GM18861 (cell line): Measurements from ENCODE around the gene FOXO3.

Source experiments
- ATAC-seq: cut with Tn5 transposase; IDR thresholded peaks from one replicate; pipeline ENCODE4 v1.9.1; 2021; ENCODE audit not compliant: unreplicated experiment

FOXO3 gene

GRCh38 chr6:108626777-108627176 is 66.1 kb downstream of the FOXO3 start:
- ATAC-seq = no peak

- ATAC-seq = no peak
Measured at GRCh38 chr6:108627692-108628550, 67.2 kb downstream of the FOXO3 start.

- no peak for ATAC-seq
Measured at GRCh38 chr6:108630050-108630714, 69.5 kb downstream of the FOXO3 start.

GRCh38 chr6:108632441-108632840 is 71.7 kb downstream of the FOXO3 start:
- no peak for ATAC-seq

- no peak for ATAC-seq
Measured at GRCh38 chr6:108633436-108633835, 72.7 kb downstream of the FOXO3 start.

GRCh38 chr6:108635505-108636226 is 74.9 kb downstream of the FOXO3 start:
- no peak for ATAC-seq

GRCh38 chr6:108637963-108638362 is 77.2 kb downstream of the FOXO3 start:
- no peak for ATAC-seq

- ATAC-seq = no peak
Measured at GRCh38 chr6:108638993-108639392, 78.3 kb downstream of the FOXO3 start.

- no peak for ATAC-seq
Measured at GRCh38 chr6:108640104-108640503, 79.4 kb downstream of the FOXO3 start.

- ATAC-seq = no peak
Measured at GRCh38 chr6:108643184-108643583, 82.5 kb downstream of the FOXO3 start.

GRCh38 chr6:108644252-108644651 is 83.5 kb downstream of the FOXO3 start:
- no peak for ATAC-seq

- ATAC-seq = no peak
Measured at GRCh38 chr6:108648191-108648590, 87.5 kb downstream of the FOXO3 start.

GRCh38 chr6:108650325-108650724 is 89.6 kb downstream of the FOXO3 start:
- ATAC-seq = no peak

GRCh38 chr6:108650781-108651180 is 90.1 kb downstream of the FOXO3 start:
- no peak for ATAC-seq

- no peak for ATAC-seq
Measured at GRCh38 chr6:108651340-108652227, 90.9 kb downstream of the FOXO3 start.

- no peak for ATAC-seq
Measured at GRCh38 chr6:108652375-108652774, 91.7 kb downstream of the FOXO3 start.

GRCh38 chr6:108653949-108654348 is 93.2 kb downstream of the FOXO3 start:
- no peak for ATAC-seq

GRCh38 chr6:108654465-108655106 is 93.9 kb downstream of the FOXO3 start:
- no peak for ATAC-seq

- no peak for ATAC-seq
Measured at GRCh38 chr6:108655806-108656651, 95.3 kb downstream of the FOXO3 start.
